Measurements from ENCODE around the gene UBAP1.

GRCh38 chr9:34219421-34219820 is 40.6 kb downstream of the UBAP1 start:
- TF ChIP-seq CTCF (conservative IDR thresholded peaks at IDR 0.05; ENCODE audit: low read depth, low read length) = no peak
- no peak for TF ChIP-seq EZH2 (IDR thresholded peaks at IDR 0.05; ENCODE audit: borderline replicate concordance, low read depth, low read length, poor library complexity, severe bottlenecking)

Measured in A673 (cell line).